Measurements from ENCODE around the gene BTF3L4.

DNA sequence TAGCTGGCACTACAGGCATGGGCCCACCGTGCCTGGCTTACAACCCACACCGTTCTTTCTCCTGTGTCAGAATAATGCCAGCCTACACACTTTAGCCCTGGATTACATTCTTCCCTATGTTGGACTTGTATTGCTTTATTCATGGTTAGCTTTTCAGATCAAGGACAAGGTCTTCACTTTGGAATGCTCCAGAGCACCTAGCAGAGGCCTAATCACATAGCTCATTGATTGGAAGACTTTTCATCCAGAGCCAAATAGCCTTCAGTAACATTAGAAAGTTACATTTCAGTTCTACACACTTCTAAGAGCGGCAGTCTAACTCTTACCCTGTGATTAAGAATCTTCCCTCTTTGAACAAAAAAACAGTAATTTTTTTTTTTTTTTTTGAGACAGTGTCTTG, 56.4 kb downstream of the BTF3L4 start:
- TF ChIP-seq, protein P1, sequence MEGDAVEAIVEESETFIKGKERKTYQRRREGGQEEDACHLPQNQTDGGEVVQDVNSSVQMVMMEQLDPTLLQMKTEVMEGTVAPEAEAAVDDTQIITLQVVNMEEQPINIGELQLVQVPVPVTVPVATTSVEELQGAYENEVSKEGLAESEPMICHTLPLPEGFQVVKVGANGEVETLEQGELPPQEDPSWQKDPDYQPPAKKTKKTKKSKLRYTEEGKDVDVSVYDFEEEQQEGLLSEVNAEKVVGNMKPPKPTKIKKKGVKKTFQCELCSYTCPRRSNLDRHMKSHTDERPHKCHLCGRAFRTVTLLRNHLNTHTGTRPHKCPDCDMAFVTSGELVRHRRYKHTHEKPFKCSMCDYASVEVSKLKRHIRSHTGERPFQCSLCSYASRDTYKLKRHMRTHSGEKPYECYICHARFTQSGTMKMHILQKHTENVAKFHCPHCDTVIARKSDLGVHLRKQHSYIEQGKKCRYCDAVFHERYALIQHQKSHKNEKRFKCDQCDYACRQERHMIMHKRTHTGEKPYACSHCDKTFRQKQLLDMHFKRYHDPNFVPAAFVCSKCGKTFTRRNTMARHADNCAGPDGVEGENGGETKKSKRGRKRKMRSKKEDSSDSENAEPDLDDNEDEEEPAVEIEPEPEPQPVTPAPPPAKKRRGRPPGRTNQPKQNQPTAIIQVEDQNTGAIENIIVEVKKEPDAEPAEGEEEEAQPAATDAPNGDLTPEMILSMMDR (IDR thresholded peaks at IDR 0.05), result no peak
- no peak for TF ChIP-seq EP300 (IDR thresholded peaks at IDR 0.05)
